OCI-LY1 (cell line): ENCODE measurements around the gene ATXN7L1.

Source experiments
- H2AFZ ChIP-seq: fragments of 200-600 bp; sonication (generic), shearing (Covaris generic); 2 replicates; pipeline ENCODE4 v1.6.0; 2014; ENCODE audit warnings: antibody characterized with exemption, mild to moderate bottlenecking, low read length
- H3F3A ChIP-seq: fragments of 200-600 bp; sonication (generic), shearing (Covaris generic); 2 replicates; pipeline ENCODE4 v1.6.0; 2014; ENCODE audit warnings: mild to moderate bottlenecking, antibody characterized with exemption, low read length, moderate library complexity; ENCODE audit not compliant: insufficient read depth
- H3K27ac ChIP-seq: fragments of 200-600 bp; sonication (generic); 2 replicates; pipeline ENCODE4 v1.5.1; 2014; ENCODE audit warnings: low read length, mixed run types, mild to moderate bottlenecking, low read depth; ENCODE audit not compliant: poor library complexity, severe bottlenecking
- H3K27me3 ChIP-seq: fragments of 200-600 bp; sonication (generic); 2 replicates; pipeline ENCODE4 v1.6.0; 2014; ENCODE audit warnings: antibody characterized with exemption, mild to moderate bottlenecking, low read length, moderate library complexity; ENCODE audit not compliant: insufficient read depth
- H3K36me3 ChIP-seq: fragments of 200-600 bp; sonication (generic); 2 replicates; pipeline ENCODE4 v1.6.1; 2014; ENCODE audit warnings: mild to moderate bottlenecking, antibody characterized with exemption, low read length, moderate library complexity, mixed read lengths; ENCODE audit not compliant: insufficient read depth
- H3K4me1 ChIP-seq: fragments of 200-600 bp; sonication (generic); 2 replicates; pipeline ENCODE4 v1.5.1; 2014; ENCODE audit warnings: mild to moderate bottlenecking, low read length, moderate library complexity; ENCODE audit not compliant: insufficient read depth, severe bottlenecking
- H3K4me2 ChIP-seq: fragments of 200-600 bp; sonication (generic), shearing (Covaris generic); 2 replicates; pipeline ENCODE4 v1.6.1; 2014; ENCODE audit warnings: low read length
- H3K4me3 ChIP-seq: fragments of 200-600 bp; sonication (generic); 2 replicates; pipeline ENCODE4 v1.5.1; 2014; ENCODE audit warnings: low read length, low read depth, mild to moderate bottlenecking, mixed read lengths; ENCODE audit not compliant: poor library complexity, severe bottlenecking
- H3K79me2 ChIP-seq: fragments of 200-600 bp; shearing (Covaris generic); 2 replicates; pipeline ENCODE4 v1.6.1; 2016; ENCODE audit warnings: mixed run types, low read length, mixed read lengths; ENCODE audit not compliant: insufficient read depth
- H3K9ac ChIP-seq: fragments of 200-600 bp; sonication (generic), shearing (Covaris generic); 2 replicates; pipeline ENCODE4 v1.6.1; 2014; ENCODE audit warnings: mild to moderate bottlenecking, low read length, mixed read lengths
- H3K9me2 ChIP-seq: fragments of 200-600 bp; sonication (generic), shearing (Covaris generic); 2 replicates; pipeline ENCODE4 v1.6.1; 2014; ENCODE audit warnings: low read depth, mild to moderate bottlenecking, low read length, mixed read lengths
- H3K9me3 ChIP-seq: fragments of 200-600 bp; shearing (Covaris generic); 2 replicates; pipeline ENCODE4 v1.6.1; 2014; ENCODE audit warnings: low read length, mixed read lengths
- H4K20me1 ChIP-seq: fragments of 200-600 bp; sonication (generic), shearing (Covaris generic); 2 replicates; pipeline ENCODE4 v1.6.0; 2016; ENCODE audit warnings: mild to moderate bottlenecking, low read length; ENCODE audit not compliant: insufficient read depth
- EZH2 ChIP-seq: fragments of 200-600 bp; sonication (generic), shearing (Covaris generic); IDR thresholded peaks from 2 replicates; pipeline ENCODE4 v1.8.0; 2017; ENCODE audit warnings: borderline replicate concordance, mixed run types, mild to moderate bottlenecking, antibody characterized with exemption, low read length, moderate library complexity, mixed read lengths
- TF ChIP-seq, protein P1 (sequence below): fragments of 200-600 bp; sonication (generic), shearing (Covaris generic); IDR thresholded peaks from 2 replicates; pipeline ENCODE4 v1.5.1; 2017; ENCODE audit warnings: mild to moderate bottlenecking, antibody characterized with exemption, low read length, moderate library complexity, mixed read lengths

ATXN7L1 gene

DNA sequence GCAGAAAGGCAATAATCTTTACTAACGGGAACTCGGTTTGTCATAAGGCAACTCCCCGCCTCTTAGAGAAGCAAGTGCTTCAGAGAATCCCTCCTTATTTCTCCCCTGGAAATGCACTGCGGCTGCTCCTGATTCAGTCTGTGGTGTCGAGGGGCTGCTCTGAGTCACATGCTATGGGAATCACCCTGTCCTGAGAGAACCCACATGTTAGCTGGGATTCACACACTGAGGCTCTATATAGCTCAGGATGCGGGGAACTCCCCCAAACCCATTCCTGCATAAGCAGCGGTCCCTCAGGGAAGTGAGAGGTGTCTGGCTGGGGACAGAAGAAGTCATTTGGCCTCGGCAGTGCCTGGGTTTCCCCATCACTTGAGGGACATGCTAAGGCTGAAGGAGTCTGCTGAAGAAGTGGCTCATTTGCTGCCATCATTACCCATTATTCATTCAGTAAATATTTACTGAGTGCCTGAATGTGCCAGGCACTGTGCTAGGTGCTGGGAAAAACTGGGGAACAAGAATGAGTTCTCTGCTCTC is 87.5 kb downstream of the ATXN7L1 start:
- Histone ChIP-seq H3K9me3 (no peaks in the 10 kb centered on the region), H3F3A (no peaks in the 10 kb centered on the region), H2AFZ (no peak overlapping the region), H3K4me1 (no peaks in the 10 kb centered on the region), H3K9me2 (no peaks in the 10 kb centered on the region), H3K79me2 (no peaks in the 10 kb centered on the region), H4K20me1 (no peaks in the 10 kb centered on the region), H3K36me3 (no peaks in the 10 kb centered on the region), H3K9ac (no peak overlapping the region), H3K4me3 (no peak overlapping the region), H3K27ac (no peak overlapping the region), H3K27me3 (no peaks in the 10 kb centered on the region; the same call in 1 of the 2 replicates), H3K4me2 (no peak overlapping the region)
- TF ChIP-seq, protein P1, sequence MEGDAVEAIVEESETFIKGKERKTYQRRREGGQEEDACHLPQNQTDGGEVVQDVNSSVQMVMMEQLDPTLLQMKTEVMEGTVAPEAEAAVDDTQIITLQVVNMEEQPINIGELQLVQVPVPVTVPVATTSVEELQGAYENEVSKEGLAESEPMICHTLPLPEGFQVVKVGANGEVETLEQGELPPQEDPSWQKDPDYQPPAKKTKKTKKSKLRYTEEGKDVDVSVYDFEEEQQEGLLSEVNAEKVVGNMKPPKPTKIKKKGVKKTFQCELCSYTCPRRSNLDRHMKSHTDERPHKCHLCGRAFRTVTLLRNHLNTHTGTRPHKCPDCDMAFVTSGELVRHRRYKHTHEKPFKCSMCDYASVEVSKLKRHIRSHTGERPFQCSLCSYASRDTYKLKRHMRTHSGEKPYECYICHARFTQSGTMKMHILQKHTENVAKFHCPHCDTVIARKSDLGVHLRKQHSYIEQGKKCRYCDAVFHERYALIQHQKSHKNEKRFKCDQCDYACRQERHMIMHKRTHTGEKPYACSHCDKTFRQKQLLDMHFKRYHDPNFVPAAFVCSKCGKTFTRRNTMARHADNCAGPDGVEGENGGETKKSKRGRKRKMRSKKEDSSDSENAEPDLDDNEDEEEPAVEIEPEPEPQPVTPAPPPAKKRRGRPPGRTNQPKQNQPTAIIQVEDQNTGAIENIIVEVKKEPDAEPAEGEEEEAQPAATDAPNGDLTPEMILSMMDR, result no peak
- TF ChIP-seq EZH2, result no peak

DNA sequence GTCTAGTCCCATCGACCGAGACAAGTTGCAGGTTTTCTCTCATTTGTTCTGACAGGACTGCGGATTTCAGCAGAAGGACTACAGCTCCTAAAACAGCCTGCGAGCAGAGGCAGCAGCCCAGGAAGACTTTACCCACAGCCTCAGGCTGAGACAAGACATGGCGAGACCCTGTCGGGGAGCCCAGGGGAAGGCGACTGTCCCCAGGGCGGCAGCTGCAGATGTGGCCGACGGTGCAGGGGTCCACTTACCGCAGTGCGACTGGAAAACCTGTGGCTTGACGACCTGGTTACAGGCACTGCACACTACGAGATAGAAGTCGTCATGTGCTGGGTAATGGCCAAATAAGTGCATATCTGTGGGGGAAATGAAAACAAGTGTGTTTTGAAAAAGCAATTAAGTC is 88.0 kb downstream of the ATXN7L1 start:
- no peak overlapping the region for H3K4me2 ChIP-seq
- no peaks in the 10 kb centered on the region; the same call in 1 of the 2 replicates for H3K27me3 ChIP-seq
- H3K79me2 ChIP-seq, result no peaks in the 10 kb centered on the region
- H3K36me3 ChIP-seq, result no peaks in the 10 kb centered on the region
- H3F3A ChIP-seq, result no peaks in the 10 kb centered on the region
- no peak overlapping the region for H2AFZ ChIP-seq
- no peaks in the 10 kb centered on the region for H3K9me3 ChIP-seq
- no peak overlapping the region for H3K4me3 ChIP-seq
- H4K20me1 ChIP-seq, result no peaks in the 10 kb centered on the region
- H3K9ac ChIP-seq, result no peak overlapping the region
- TF ChIP-seq EZH2, result no peak
- TF ChIP-seq, protein P1, result no peak
- no peaks in the 10 kb centered on the region for H3K4me1 ChIP-seq
- H3K27ac ChIP-seq, result no peak overlapping the region
- H3K9me2 ChIP-seq, result no peaks in the 10 kb centered on the region

DNA sequence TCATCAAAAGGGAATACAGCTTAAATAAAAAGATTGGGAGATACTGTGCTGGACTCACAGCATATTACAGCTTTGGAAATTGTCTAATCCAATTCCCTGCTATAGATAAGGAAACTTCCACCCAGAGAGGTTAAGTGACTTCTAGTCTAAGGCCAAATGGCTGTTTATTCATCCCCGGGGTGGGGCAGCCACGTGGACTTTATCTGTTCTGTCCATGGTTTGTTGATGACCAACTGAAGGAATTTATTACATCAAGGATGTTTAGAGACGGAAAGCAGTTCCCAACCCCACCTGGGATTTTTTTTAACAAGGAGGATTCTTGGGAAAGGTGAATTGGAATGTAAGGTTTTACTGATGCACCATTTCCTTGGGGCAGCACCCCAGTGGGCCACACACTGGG is 88.6 kb downstream of the ATXN7L1 start:
- no peaks in the 10 kb centered on the region for H4K20me1 ChIP-seq
- no peak overlapping the region for H2AFZ ChIP-seq
- no peak overlapping the region for H3K9ac ChIP-seq
- H3K9me3 ChIP-seq, result no peaks in the 10 kb centered on the region
- TF ChIP-seq, protein P1, result no peak
- no peak for TF ChIP-seq EZH2
- H3K4me1 ChIP-seq, result no peaks in the 10 kb centered on the region
- H3K36me3 ChIP-seq, result no peaks in the 10 kb centered on the region
- H3F3A ChIP-seq, result no peaks in the 10 kb centered on the region
- no peak overlapping the region for H3K4me3 ChIP-seq
- no peak overlapping the region for H3K4me2 ChIP-seq
- no peaks in the 10 kb centered on the region for H3K79me2 ChIP-seq
- H3K27ac ChIP-seq, result no peak overlapping the region
- H3K9me2 ChIP-seq, result no peaks in the 10 kb centered on the region
- no peaks in the 10 kb centered on the region; the same call in 1 of the 2 replicates for H3K27me3 ChIP-seq
